Measurements from ENCODE around the gene TIMP3.

The TIMP3 gene

DNA sequence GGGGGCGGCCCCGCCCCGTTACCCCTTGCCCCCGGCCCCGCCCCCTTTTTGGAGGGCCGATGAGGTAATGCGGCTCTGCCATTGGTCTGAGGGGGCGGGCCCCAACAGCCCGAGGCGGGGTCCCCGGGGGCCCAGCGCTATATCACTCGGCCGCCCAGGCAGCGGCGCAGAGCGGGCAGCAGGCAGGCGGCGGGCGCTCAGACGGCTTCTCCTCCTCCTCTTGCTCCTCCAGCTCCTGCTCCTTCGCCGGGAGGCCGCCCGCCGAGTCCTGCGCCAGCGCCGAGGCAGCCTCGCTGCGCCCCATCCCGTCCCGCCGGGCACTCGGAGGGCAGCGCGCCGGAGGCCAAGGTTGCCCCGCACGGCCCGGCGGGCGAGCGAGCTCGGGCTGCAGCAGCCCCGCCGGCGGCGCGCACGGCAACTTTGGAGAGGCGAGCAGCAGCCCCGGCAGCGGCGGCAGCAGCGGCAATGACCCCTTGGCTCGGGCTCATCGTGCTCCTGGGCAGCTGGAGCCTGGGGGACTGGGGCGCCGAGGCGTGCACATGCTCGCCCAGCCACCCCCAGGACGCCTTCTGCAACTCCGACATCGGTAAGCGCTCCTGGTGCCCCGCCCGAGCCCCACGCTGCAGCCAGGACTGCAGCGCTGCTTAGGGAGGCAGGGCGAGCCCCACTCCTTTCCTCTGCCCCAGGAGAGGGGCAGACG is at the start of gene TIMP3:
TIMP3 (plus strand) TSS at position 169 of the 700 bp plus-strand sequence; CDS start at position 466, 297 bp downstream.
- TF ChIP-seq GATA3 (IDR thresholded peaks at IDR 0.05; ENCODE audit: low read depth, low read length): no peak
- TF ChIP-seq GATA2 (IDR thresholded peaks at IDR 0.05; ENCODE audit: low read depth, low read length): no peak

- TF ChIP-seq GATA2 (IDR thresholded peaks at IDR 0.05; ENCODE audit: low read depth, low read length) (no peak), GATA3 (IDR thresholded peaks at IDR 0.05; ENCODE audit: low read depth, low read length) (no peak)
These were observed 49.2 kb upstream of the TIMP3 start for GRCh38 chr22:32752326-32752725.

DNA sequence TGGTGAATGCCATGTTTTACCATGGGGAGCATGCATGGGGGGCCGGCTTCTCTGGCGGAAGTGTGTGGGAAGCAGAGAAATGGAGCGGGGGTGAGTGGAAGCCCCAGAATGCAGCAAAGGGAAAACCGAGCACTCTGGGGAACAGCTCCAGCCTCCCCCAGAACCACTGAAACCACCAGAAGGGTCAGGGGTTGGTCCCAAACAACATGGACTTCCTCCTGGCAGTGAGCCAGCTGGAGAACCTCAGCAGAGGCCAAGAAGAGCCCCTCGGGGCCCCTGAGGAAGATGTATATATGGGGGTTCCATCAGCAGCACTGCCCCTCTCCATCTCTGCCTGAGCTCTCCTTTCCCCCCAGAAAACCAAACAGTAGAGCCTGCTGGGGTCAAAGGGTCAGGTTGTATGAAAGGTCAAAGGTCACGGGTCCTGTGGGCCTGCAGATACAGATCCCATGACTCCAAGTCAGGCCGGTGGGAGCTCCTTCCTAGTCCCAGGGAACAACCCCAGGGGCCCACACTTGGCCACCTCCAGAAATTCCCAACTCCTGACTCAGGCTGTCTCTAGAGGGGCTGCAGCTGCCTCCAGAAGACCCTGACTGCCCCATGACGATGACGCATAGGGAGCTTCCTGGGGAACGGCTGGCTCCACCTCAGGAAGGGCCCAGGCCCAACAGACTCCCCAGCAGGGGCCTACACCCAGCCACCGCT is 48.5 kb upstream of the TIMP3 start:
- TF ChIP-seq GATA2 (IDR thresholded peaks at IDR 0.05; ENCODE audit: low read depth, low read length) (no peak), GATA3 (IDR thresholded peaks at IDR 0.05; ENCODE audit: low read depth, low read length) (no peak)

DNA sequence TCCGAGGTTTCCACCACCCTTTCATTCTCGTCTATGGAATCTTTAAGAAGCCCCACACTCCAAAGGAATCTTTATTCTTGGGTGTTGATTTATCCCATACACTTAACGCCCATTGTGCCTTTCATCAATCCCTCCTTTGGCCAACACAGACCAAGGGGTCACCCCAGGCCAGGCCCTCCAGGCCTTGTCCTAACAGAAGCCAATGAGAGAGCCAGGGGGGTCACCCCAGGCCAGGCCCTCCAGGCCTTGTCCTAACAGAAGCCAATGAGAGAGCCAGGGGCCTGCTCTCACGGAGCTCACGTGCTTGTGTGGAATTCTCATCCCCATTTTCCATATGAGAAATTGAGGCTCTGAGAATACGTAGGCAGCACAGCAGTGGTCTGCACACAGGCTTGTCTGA is 47.9 kb upstream of the TIMP3 start:
- TF ChIP-seq GATA2 (IDR thresholded peaks at IDR 0.05; ENCODE audit: low read depth, low read length) (no peak), GATA3 (IDR thresholded peaks at IDR 0.05; ENCODE audit: low read depth, low read length) (no peak)

DNA sequence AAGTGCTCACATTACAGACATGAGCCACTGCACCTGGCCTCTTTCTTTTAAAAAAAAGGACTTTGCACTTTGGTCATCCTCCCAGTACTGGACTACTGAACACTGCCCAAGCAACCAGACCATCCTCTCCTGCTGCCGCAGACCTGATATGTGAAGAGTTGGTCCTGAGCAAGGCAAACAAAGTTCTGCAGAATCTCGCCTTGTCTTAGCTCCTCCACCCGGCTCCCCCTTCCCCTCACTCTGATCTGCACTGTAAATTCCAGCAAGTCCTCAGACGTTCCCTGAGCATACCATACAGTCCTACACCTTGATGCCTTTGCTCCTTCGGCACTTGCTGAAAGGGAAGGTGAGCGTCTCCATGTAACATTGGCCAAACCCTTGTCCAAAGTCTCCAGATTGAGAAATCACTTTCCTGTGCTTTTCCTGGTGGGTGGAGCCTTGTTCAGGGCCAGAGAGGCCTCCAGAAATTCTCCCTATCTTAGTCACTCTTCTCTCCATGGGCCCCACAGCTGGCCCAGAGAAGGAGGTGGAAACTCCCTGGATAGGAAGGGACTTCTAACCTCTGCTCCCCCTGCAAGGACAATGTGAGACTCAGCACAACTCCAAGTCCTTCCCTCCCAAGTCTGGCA is 47.0 kb upstream of the TIMP3 start:
- no peak for TF ChIP-seq GATA3 (IDR thresholded peaks at IDR 0.05; ENCODE audit: low read depth, low read length)
- no peak for TF ChIP-seq GATA2 (IDR thresholded peaks at IDR 0.05; ENCODE audit: low read depth, low read length)

DNA sequence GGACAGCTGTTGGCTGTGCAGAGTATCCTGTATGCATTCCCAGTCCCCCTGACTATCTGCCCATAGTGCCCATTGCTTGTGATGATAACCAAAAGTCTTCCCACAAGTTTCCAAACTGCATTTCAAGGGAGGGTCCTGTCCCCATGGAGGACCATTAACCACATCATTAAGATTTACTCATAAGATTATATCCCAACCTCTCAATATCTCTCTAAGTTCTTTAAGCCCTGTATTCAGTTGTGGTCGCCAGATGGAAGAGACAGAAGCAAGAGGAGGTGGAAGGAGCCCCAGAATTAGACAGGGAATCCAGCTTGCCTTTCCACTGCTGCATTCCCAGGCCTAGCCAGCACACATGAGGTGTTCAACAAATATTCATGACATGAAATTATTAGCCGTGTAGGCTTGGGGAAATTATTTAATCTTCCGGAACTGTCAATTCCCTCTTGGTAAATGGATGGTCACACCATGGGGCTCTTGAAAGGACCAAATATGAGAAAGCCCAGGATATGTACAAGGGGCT is 42.6 kb upstream of the TIMP3 start:
- TF ChIP-seq GATA2 (IDR thresholded peaks at IDR 0.05; ENCODE audit: low read depth, low read length) (no peak), GATA3 (IDR thresholded peaks at IDR 0.05; ENCODE audit: low read depth, low read length) (no peak)

- TF ChIP-seq GATA2 (IDR thresholded peaks at IDR 0.05; ENCODE audit: low read depth, low read length): no peak
- no peak for TF ChIP-seq GATA3 (IDR thresholded peaks at IDR 0.05; ENCODE audit: low read depth, low read length)
These were observed 41.1 kb upstream of the TIMP3 start for GRCh38 chr22:32760396-32760795.

DNA sequence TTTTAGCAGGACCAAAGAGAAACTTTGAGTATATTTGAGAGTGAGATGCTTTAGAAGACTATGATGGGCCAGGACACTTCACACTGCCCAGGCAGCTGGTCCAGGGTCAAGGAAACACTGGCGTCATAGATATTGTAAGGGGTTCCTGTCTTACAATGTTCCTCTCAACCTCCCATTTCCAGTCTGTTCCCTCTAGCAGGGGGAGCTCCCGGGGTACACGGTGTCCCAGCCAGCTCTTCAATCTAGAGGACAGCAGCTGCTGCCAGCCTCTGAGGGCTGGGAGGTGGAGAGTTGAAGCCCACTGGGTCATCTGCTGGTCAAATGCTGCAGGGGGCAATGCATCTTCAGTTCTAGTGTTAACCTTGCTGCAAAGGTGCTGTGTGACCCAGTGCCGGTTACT is 40.7 kb upstream of the TIMP3 start:
- TF ChIP-seq GATA3 (IDR thresholded peaks at IDR 0.05; ENCODE audit: low read depth, low read length) (no peak), GATA2 (IDR thresholded peaks at IDR 0.05; ENCODE audit: low read depth, low read length) (no peak)

GRCh38 chr22:32761251-32761903 is 40.1 kb upstream of the TIMP3 start:
- no peak for TF ChIP-seq GATA2 (IDR thresholded peaks at IDR 0.05; ENCODE audit: low read depth, low read length)
- TF ChIP-seq GATA3 (IDR thresholded peaks at IDR 0.05; ENCODE audit: low read depth, low read length): no peak

DNA sequence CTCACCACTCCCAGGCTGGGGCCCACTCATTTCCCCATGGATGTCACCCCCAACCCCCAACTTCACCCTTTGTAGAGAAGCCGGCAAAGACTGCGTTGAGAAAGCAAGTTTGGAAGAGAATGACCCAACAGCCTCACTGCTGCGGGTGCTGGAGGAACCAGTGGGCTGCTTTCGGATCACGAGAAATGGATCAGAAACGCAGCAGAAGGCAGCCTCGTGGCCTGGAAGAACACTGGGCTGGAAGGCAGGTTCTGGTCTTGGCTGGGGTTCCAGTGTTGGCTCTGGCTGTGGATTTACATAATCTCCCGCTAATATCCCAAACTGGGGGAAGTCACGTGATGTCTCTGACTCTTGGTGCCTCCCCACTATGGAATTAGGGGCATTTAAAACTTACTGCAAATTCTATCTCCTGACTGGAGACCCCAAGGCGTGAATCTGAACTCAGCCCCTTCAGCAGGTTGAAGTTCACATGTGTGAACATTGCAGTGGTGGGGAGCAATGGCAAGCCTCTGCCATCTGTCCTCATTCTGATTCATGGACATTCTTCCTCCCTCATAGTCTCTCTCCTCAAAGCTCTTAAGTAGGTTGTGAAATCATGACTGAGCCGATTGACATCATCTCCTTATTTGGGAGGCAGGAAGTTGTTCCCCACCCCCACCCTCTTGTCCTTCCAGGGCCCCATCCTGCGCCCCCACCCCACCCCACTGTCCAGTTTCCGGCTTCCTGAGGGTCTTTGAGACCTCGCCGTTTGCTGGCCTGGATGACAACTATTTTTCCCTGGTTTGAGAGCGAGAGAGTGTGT is 37.0 kb upstream of the TIMP3 start:
- no peak for TF ChIP-seq GATA3 (IDR thresholded peaks at IDR 0.05; ENCODE audit: low read depth, low read length)
- TF ChIP-seq GATA2 (IDR thresholded peaks at IDR 0.05; ENCODE audit: low read depth, low read length): no peak

GRCh38 chr22:32765132-32765618 is 36.3 kb upstream of the TIMP3 start:
- TF ChIP-seq GATA2 (IDR thresholded peaks at IDR 0.05; ENCODE audit: low read depth, low read length) (no peak), GATA3 (IDR thresholded peaks at IDR 0.05; ENCODE audit: low read depth, low read length) (no peak)

- TF ChIP-seq GATA3 (IDR thresholded peaks at IDR 0.05; ENCODE audit: low read depth, low read length) (no peak), GATA2 (IDR thresholded peaks at IDR 0.05; ENCODE audit: low read depth, low read length) (no peak)
These were observed 29.7 kb upstream of the TIMP3 start for GRCh38 chr22:32771756-32772155.

GRCh38 chr22:32775957-32776356 is 25.5 kb upstream of the TIMP3 start:
- no peak for TF ChIP-seq GATA2 (IDR thresholded peaks at IDR 0.05; ENCODE audit: low read depth, low read length)
- TF ChIP-seq GATA3 (IDR thresholded peaks at IDR 0.05; ENCODE audit: low read depth, low read length): no peak

Measured in SH-SY5Y (cell line).